Skeletal muscle satellite cell (primary cell): ENCODE data around the gene SIK3.

Experiments
- H3K27me3 ChIP-seq: 2 replicates; pipeline ENCODE4 v1.7.0; 2013; ENCODE audit warnings: low read length; ENCODE audit not compliant: control insufficient read depth, insufficient read depth
- H3K36me3 ChIP-seq: 2 replicates; pipeline ENCODE4 v1.7.0; 2013; ENCODE audit warnings: mild to moderate bottlenecking, control low read depth, low read length; ENCODE audit not compliant: insufficient read depth
- H3K4me1 ChIP-seq: 2 replicates; pipeline ENCODE4 v1.7.0; 2013; ENCODE audit warnings: low read length; ENCODE audit not compliant: control insufficient read depth, insufficient read depth
- H3K4me2 ChIP-seq: 2 replicates; pipeline ENCODE4 v1.7.0; 2013; ENCODE audit warnings: mild to moderate bottlenecking, low read length
- H3K4me3 ChIP-seq: 2 replicates; pipeline ENCODE4 v1.7.0; 2013; ENCODE audit warnings: low read length
- H3K9ac ChIP-seq: 2 replicates; pipeline ENCODE4 v1.7.0; 2013; ENCODE audit warnings: mild to moderate bottlenecking, low read depth, low read length, moderate library complexity
- H3K9me3 ChIP-seq: replicated peaks from 2 replicates; pipeline ENCODE4 v1.7.0; 2013; ENCODE audit warnings: mild to moderate bottlenecking, control low read depth, low read length

Gene SIK3

GRCh38 chr11:116916052-116916451 lies 182.2 kb downstream of the SIK3 start:
- no peaks in the 10 kb centered on the region for H3K27me3 ChIP-seq
- peaks cover 5% of the 10 kb centered on the region for H3K36me3 ChIP-seq
- H3K9ac ChIP-seq, result no peak overlapping the region
- H3K4me3 ChIP-seq, result no peak overlapping the region
- no peak overlapping the region for H3K4me2 ChIP-seq
- H3K4me1 ChIP-seq, result peaks cover 8% of the 10 kb centered on the region
- no peaks in the 10 kb centered on the region for H3K9me3 ChIP-seq

GRCh38 chr11:116913000-116913399 lies 185.2 kb downstream of the SIK3 start:
- H3K27me3 ChIP-seq, result no peaks in the 10 kb centered on the region
- no peak overlapping the region for H3K4me3 ChIP-seq
- H3K4me1 ChIP-seq, result peaks cover 8% of the 10 kb centered on the region
- no peaks in the 10 kb centered on the region for H3K36me3 ChIP-seq
- no peaks in the 10 kb centered on the region for H3K9me3 ChIP-seq
- H3K9ac ChIP-seq, result no peak overlapping the region
- peak overlapping the region; percentile 13 for H3K4me2 ChIP-seq

GRCh38 chr11:116911976-116912734 lies 186.1 kb downstream of the SIK3 start:
- Histone ChIP-seq H3K36me3 (no peaks in the 10 kb centered on the region), H3K4me2 (no peak overlapping the region), H3K4me1 (peaks cover 8% of the 10 kb centered on the region), H3K9ac (no peak overlapping the region), H3K4me3 (no peak overlapping the region), H3K27me3 (no peaks in the 10 kb centered on the region), H3K9me3 (no peaks in the 10 kb centered on the region)

- H3K36me3 ChIP-seq, result no peaks in the 10 kb centered on the region
- no peak overlapping the region for H3K9ac ChIP-seq
- H3K27me3 ChIP-seq, result no peaks in the 10 kb centered on the region
- H3K4me2 ChIP-seq, result no peak overlapping the region
- peaks cover 8% of the 10 kb centered on the region for H3K4me1 ChIP-seq
- H3K9me3 ChIP-seq, result no peaks in the 10 kb centered on the region
- no peak overlapping the region for H3K4me3 ChIP-seq
Measured at GRCh38 chr11:116910847-116911246, 187.4 kb downstream of the SIK3 start.

- Histone ChIP-seq H3K4me1 (peaks cover 8% of the 10 kb centered on the region), H3K9me3 (no peaks in the 10 kb centered on the region), H3K27me3 (no peaks in the 10 kb centered on the region), H3K4me3 (no peak overlapping the region), H3K9ac (no peak overlapping the region), H3K36me3 (no peaks in the 10 kb centered on the region), H3K4me2 (no peak overlapping the region)
Measured at GRCh38 chr11:116910378-116910777, 187.8 kb downstream of the SIK3 start.

- no peak overlapping the region for H3K9ac ChIP-seq
- no peaks in the 10 kb centered on the region for H3K36me3 ChIP-seq
- H3K4me1 ChIP-seq, result peaks cover 8% of the 10 kb centered on the region
- no peaks in the 10 kb centered on the region for H3K27me3 ChIP-seq
- H3K9me3 ChIP-seq, result no peaks in the 10 kb centered on the region
- no peak overlapping the region for H3K4me2 ChIP-seq
- H3K4me3 ChIP-seq, result no peak overlapping the region
Measured at GRCh38 chr11:116909245-116909644, 189.0 kb downstream of the SIK3 start.

- H3K36me3 ChIP-seq, result no peaks in the 10 kb centered on the region
- no peak overlapping the region for H3K9ac ChIP-seq
- H3K27me3 ChIP-seq, result no peaks in the 10 kb centered on the region
- H3K4me1 ChIP-seq, result no peaks in the 10 kb centered on the region
- no peak overlapping the region for H3K4me3 ChIP-seq
- H3K4me2 ChIP-seq, result no peak overlapping the region
- no peaks in the 10 kb centered on the region for H3K9me3 ChIP-seq
Measured at GRCh38 chr11:116906479-116906878, 191.7 kb downstream of the SIK3 start.

GRCh38 chr11:116903090-116903489 lies 195.1 kb downstream of the SIK3 start:
- H3K27me3 ChIP-seq, result no peaks in the 10 kb centered on the region
- H3K9ac ChIP-seq, result no peak overlapping the region
- H3K4me2 ChIP-seq, result no peak overlapping the region
- no peaks in the 10 kb centered on the region for H3K36me3 ChIP-seq
- no peaks in the 10 kb centered on the region for H3K9me3 ChIP-seq
- no peaks in the 10 kb centered on the region for H3K4me1 ChIP-seq
- H3K4me3 ChIP-seq, result no peak overlapping the region

GRCh38 chr11:116901964-116902688 lies 196.1 kb downstream of the SIK3 start:
- H3K9ac ChIP-seq, result no peak overlapping the region
- H3K4me1 ChIP-seq, result no peaks in the 10 kb centered on the region
- H3K4me3 ChIP-seq, result no peak overlapping the region
- H3K9me3 ChIP-seq, result no peaks in the 10 kb centered on the region
- H3K27me3 ChIP-seq, result no peaks in the 10 kb centered on the region
- H3K36me3 ChIP-seq, result no peaks in the 10 kb centered on the region
- no peak overlapping the region for H3K4me2 ChIP-seq

GRCh38 chr11:116901211-116901610 lies 197.0 kb downstream of the SIK3 start:
- H3K36me3 ChIP-seq, result peaks cover 3% of the 10 kb centered on the region
- no peaks in the 10 kb centered on the region for H3K9me3 ChIP-seq
- H3K27me3 ChIP-seq, result no peaks in the 10 kb centered on the region
- no peak overlapping the region for H3K4me3 ChIP-seq
- H3K4me2 ChIP-seq, result no peak overlapping the region
- H3K4me1 ChIP-seq, result no peaks in the 10 kb centered on the region
- no peak overlapping the region for H3K9ac ChIP-seq

GRCh38 chr11:116896211-116896610 lies 202.0 kb downstream of the SIK3 start:
- peaks cover 26% of the 10 kb centered on the region for H3K36me3 ChIP-seq
- H3K9me3 ChIP-seq, result no peaks in the 10 kb centered on the region
- H3K4me1 ChIP-seq, result no peaks in the 10 kb centered on the region
- no peak overlapping the region for H3K4me2 ChIP-seq
- H3K9ac ChIP-seq, result no peak overlapping the region
- no peak overlapping the region for H3K4me3 ChIP-seq
- no peaks in the 10 kb centered on the region for H3K27me3 ChIP-seq
